ENCODE results near the gene CX3CR1.
"Not testable (repeated sequence)": the region's sequence is repeated elsewhere in the genome, so short reads cannot be mapped to it uniquely, and the experiment has no call there.

The CX3CR1 gene

GRCh38 chr3:39279745-39280517 is at the start of gene CX3CR1:
CX3CR1 (minus strand) TSS chr3:39280036; CDS start chr3:39266509, 13,527 bp downstream.
- no peak for DNase-seq
- TF ChIP-seq GATA1 (IDR thresholded peaks at IDR 0.05; ENCODE audit: low read depth, low read length) (no peak), POLR2A (IDR thresholded peaks at IDR 0.05; ENCODE audit: low read length) (no peak)

DNA sequence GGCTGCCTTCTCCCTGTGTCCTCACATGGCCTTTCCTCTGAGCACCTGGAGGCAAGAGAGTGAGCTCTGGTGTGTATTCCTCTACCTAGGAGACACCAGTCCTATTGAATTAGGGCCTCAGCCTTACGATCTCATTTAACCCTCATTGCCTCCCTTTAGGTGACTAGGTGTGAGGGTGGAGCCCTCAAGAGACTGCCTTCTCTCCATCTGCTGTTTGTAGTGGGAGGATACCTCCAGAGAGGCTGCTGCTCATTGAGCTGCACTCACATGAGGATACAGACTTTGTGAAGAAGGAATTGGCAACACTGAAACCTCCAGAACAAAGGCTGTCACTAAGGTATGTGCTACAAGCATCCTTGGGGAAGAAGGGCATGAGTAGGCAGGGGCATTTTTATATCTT is 49.7 kb upstream of the CX3CR1 start, which contains the start of gene CCR8:
CCR8 (plus strand) TSS at position 217 of the 400 bp plus-strand sequence. CDS start 2,623 bp downstream, outside the sequence.
- no peak for TF ChIP-seq GATA1 (IDR thresholded peaks at IDR 0.05; ENCODE audit: low read depth, low read length)
- no peak for TF ChIP-seq POLR2A (IDR thresholded peaks at IDR 0.05; ENCODE audit: low read length)
- DNase-seq = no peak

DNA sequence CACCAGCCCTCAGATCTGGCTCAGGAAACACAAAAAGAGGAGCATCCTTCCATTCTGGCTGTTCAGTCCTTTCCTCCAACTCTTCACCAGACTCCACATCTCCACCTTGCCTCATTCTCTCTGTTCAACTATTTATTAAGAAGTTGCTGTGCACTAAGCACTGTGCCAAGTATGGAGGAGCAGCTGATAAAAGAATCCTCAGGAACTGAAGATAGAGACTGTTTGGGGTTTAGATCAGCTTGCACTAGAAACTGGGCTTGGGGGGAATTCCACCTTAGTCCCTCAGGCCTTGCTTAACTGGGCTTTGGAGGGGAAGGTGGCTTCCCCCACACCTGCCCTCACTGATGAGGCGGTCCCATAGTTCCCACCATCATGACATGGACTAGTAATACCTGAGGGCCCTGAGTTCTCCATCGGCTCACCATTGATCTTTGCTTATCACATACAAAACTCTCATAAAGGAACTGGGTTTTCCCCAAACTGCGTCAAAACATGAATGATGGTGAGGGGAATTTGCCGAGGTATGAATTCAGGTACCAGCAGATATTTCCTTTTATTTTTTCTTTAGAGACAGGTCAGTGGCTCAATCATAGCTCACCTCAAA is 48.0 kb upstream of the CX3CR1 start:
- TF ChIP-seq POLR2A (IDR thresholded peaks at IDR 0.05; ENCODE audit: low read length) (no peak), GATA1 (IDR thresholded peaks at IDR 0.05; ENCODE audit: low read depth, low read length) (no peak)
- DNase-seq = no peak

DNA sequence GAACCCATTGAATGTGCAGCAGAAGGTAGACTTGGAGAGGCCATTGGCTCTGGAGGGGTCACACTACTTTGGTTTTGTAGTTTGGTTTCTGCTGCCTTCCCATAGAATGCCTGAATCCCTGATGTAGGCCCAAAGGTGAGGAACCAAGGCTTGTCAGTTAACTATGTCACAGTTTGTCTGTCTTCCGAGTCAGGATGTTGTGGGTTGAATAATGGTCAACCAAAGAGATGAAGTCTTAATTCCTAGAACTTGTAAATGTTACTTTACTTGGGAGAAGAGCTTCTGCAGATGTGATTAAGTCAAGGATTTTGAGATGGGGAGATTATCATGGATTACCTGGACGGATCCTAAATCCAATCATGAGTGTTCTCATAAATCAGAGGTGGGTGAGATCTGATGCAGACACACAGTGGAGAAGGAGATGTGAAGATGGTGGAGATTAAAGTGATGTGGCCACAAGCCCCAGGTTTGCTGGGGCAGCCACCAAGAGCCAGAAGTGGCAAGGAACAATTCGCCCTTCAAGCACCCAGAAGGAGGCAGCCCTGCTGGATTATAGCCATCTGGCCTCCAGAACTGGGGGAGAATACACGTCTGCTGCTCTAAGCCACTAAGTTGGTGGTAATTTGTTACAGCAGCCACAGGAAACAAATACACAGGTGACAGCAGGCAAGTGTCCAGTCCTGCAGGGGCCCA is 47.4 kb upstream of the CX3CR1 start:
- no peak for TF ChIP-seq GATA1 (IDR thresholded peaks at IDR 0.05; ENCODE audit: low read depth, low read length)
- no peak for TF ChIP-seq POLR2A (IDR thresholded peaks at IDR 0.05; ENCODE audit: low read length)

GRCh38 chr3:39325236-39325635 is 45.4 kb upstream of the CX3CR1 start:
- no peak for DNase-seq
- TF ChIP-seq GATA1 (IDR thresholded peaks at IDR 0.05; ENCODE audit: low read depth, low read length) (no peak), POLR2A (IDR thresholded peaks at IDR 0.05; ENCODE audit: low read length) (no peak)

More for the DNA sequence above, 47.4 kb upstream of the CX3CR1 start:
- no peak for DNase-seq

GRCh38 chr3:39323494-39323893 is 43.7 kb upstream of the CX3CR1 start:
- no peak for TF ChIP-seq GATA1 (IDR thresholded peaks at IDR 0.05; ENCODE audit: low read depth, low read length)
- no peak for TF ChIP-seq POLR2A (IDR thresholded peaks at IDR 0.05; ENCODE audit: low read length)

DNA sequence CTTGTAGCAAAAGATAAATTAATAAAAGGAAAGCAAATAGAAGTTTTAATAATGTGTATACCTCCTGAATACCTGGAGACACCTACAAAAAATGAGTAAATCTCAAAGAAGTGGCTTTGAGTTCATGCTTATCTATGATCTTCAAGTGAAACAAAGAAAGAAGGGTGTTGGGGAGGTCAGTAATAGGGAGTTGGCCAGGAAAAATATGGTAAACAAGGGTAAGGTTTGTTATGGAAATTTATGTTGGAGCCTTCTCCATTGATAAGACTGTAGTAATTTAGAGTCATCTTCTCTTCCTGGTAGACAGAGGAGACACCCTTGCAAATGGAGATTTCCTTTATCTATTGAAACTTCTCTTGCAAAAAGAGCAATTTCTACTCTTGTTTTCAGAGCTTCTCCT is 43.1 kb upstream of the CX3CR1 start:
- DNase-seq = no peak
- TF ChIP-seq GATA1 (IDR thresholded peaks at IDR 0.05; ENCODE audit: low read depth, low read length) (no peak), POLR2A (IDR thresholded peaks at IDR 0.05; ENCODE audit: low read length) (no peak)

More at GRCh38 chr3:39323494-39323893, 43.7 kb upstream of the CX3CR1 start:
- peak in 1 of 2 experiments; percentile 23 for DNase-seq

DNA sequence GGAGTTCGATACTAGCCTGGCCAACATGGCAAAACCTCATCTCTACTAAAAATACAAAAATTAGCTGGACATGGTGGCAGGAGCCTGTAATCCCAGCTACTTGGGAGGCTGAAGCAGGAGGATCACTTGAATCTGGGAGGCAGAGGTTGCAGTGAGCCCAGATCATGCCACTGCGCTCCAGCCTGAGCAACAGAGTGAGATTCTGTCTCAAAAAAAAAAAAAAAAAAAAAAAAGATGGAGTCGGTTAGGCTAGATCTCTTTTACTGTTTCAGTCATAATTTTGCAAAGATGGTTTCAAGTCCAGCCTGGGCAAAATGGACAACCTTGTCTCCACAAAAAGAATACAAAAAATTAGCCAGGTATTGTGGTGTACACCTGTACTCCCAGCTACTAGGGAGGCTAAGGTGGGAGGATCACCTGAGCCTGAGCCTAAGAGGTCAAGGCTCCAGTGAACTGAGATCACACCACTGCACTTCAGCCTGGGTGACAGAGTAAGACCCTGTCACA is 42.4 kb upstream of the CX3CR1 start:
- not testable (repeated sequence) for DNase-seq

GRCh38 chr3:39321574-39321983 is 41.7 kb upstream of the CX3CR1 start:
- DNase-seq = peak; percentile 40 to 74

DNA sequence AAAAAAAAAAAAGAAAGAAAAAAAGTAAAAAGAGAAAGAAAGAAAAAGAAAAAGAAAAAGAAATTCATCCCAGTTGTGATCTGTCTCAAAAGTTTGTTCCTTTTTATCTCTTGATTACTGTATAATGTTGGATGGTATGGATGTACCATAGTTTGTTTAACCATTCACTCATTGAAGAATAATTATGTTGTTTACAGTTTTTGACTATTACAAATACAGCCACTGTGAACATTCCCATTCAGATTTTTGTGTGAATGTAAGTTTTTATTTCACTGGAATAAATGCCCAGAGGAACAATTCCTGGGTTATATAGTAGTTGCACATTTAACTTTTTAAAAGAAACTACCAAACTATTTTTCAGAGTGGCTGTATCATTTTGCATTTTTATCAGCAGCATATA is 39.4 kb upstream of the CX3CR1 start:
- TF ChIP-seq GATA1 (IDR thresholded peaks at IDR 0.05; ENCODE audit: low read depth, low read length) = no peak
- no peak for DNase-seq

- no peak for TF ChIP-seq GATA1 (IDR thresholded peaks at IDR 0.05; ENCODE audit: low read depth, low read length)
- DNase-seq = no peak
These were observed 38.5 kb upstream of the CX3CR1 start for GRCh38 chr3:39318301-39318700.

GRCh38 chr3:39317571-39318169 is 37.8 kb upstream of the CX3CR1 start:
- DNase-seq = no peak
- TF ChIP-seq GATA1 (IDR thresholded peaks at IDR 0.05; ENCODE audit: low read depth, low read length) = no peak
- no peak for TF ChIP-seq POLR2A (IDR thresholded peaks at IDR 0.05; ENCODE audit: low read length)

DNA sequence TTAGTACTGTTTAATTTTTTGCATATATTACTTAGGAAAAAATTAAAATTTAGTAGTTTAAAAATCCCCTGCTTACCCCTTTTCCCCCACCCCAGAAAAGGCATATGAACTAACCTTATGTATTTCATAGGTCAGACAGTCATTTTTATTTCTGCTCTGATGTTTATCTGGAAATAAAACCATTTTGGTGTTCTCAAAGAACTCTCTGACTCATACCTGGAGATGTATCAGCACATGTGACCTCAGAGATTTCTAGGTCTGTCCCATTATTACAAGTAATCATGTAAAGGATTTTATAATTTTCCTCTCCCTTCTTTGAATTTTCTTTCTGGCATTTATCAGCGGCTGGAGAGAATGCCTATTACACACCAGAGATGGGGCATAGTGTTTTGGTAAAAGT is 35.6 kb upstream of the CX3CR1 start:
- DNase-seq = no peak
- no peak for TF ChIP-seq GATA1 (IDR thresholded peaks at IDR 0.05; ENCODE audit: low read depth, low read length)
- TF ChIP-seq POLR2A (IDR thresholded peaks at IDR 0.05; ENCODE audit: low read length) = no peak

GRCh38 chr3:39313289-39313688 is 33.5 kb upstream of the CX3CR1 start:
- no peak for DNase-seq
- TF ChIP-seq POLR2A (IDR thresholded peaks at IDR 0.05; ENCODE audit: low read length) (no peak), GATA1 (IDR thresholded peaks at IDR 0.05; ENCODE audit: low read depth, low read length) (no peak)
